Transverse colon (tissue), 4 donors: Measurements from ENCODE around the gene DESI1. TPM values are rescaled to one million over a fixed set of nuclear protein-coding genes. Genes with fewer than 3 reads are reported as not detected.

Source experiments
- DNase-seq: peaks from one replicate; pipeline ENCODE4 v3.0.0-alpha.2; 2019
- H3K27ac ChIP-seq, 4 donors: fragments of 200-600 bp; sonication (generic); 2 replicates each; pipeline ENCODE4 v1.5.1; 2016 to 2018; ENCODE audit warnings: inconsistent platforms in 4 of 4
- H3K27me3 ChIP-seq: fragments of 200-600 bp; sonication (generic); 2 replicates; pipeline ENCODE4 v1.5.1; 2017; ENCODE audit warnings: inconsistent platforms
- H3K36me3 ChIP-seq, 4 donors: fragments of 200-600 bp; sonication (generic); 2 replicates each; pipeline ENCODE4 v1.5.1; 2017 to 2019; ENCODE audit warnings: inconsistent platforms in 4 of 4
- H3K4me1 ChIP-seq, 4 donors: fragments of 200-600 bp; sonication (generic); 2 replicates each; pipeline ENCODE4 v1.5.1; 2017 to 2020; ENCODE audit warnings: inconsistent platforms in 4 of 4
- H3K4me3 ChIP-seq, 4 donors: fragments of 200-600 bp; sonication (generic); 1 replicate in 1 of 4; 2 replicates in 3 of 4; pipeline versions ENCODE4 v1.5.1 to v1.6.1; 2017 to 2019; ENCODE audit warnings: inconsistent platforms in 4 of 4
- H3K9me3 ChIP-seq, 2 donors: fragments of 200-600 bp; sonication (generic); 2 replicates each; pipeline ENCODE4 v1.5.1; 2017 to 2019; ENCODE audit warnings: inconsistent platforms in 2 of 2
- CTCF ChIP-seq, 5 experiments: fragments of 200-600 bp in 3 of 5; fragments of 450-650 bp in 2 of 5; sonication (generic) in 3 of 5; IDR thresholded peaks; 1 replicate in 2 of 5; 2 replicates in 3 of 5; pipeline ENCODE4 v1.5.1; 2016 to 2017; ENCODE audit warnings: antibody characterized with exemption in 5 of 5, inconsistent platforms in 3 of 5, mild to moderate bottlenecking in 2 of 5, moderate library complexity in 1 of 5
- EP300 ChIP-seq: sonication (generic); formaldehyde crosslinking; IDR thresholded peaks from one replicate; pipeline ENCODE4 v1.6.1; 2017; ENCODE audit warnings: antibody characterized with exemption, low read depth
- POLR2A ChIP-seq: fragments of 450-650 bp; IDR thresholded peaks from one replicate; pipeline ENCODE4 v1.6.1; 2016; ENCODE audit warnings: antibody characterized with exemption, mild to moderate bottlenecking, moderate library complexity
- POLR2AphosphoS5 ChIP-seq, 3 donors: sonication (generic); formaldehyde crosslinking; IDR thresholded peaks; one replicate each; pipeline ENCODE4 v1.6.1; 2016; ENCODE audit warnings: antibody characterized with exemption in 3 of 3
- WGBS, 2 donors: methylation state at CpG; one replicate each; pipeline ENCODE4 v1.1.5; 2018; ENCODE audit warnings: low coverage in 1 of 2; 5-methylcytosine and 5-hydroxymethylcytosine counted together
- in situ Hi-C, 4 donors: fragments of 200-750 bp; cut with MboI; loops; one replicate each; pipeline versions ENCODE4 v1.15.0 to v1.15.1; 2017; ENCODE audit warnings: low sequenced_read_pairs in 3 of 4, low pct_ligation_motif_present in 1 of 4, low pct_unique_long_range_greater_than_20kb in 1 of 4
- intact Hi-C: fragments of 100-400 bp; cut with DNase I; formaldehyde crosslinking; loops from one replicate; pipeline ENCODE4 v1.15.1; 2023; ENCODE audit warnings: low total_unique reads
- total RNA-seq, 4 donors: library from RNA; depleted of rRNA; stranded (reverse); fragments of >200 nt; gene quantifications; one replicate each; pipeline ENCODE4 v1.1.0, GENCODE V29; 2016

Gene DESI1
- total RNA-seq, 4 donors from 2014 or later = 13.5 to 27.6 (median 16.8) TPM

GRCh38 chr22:41557401-41558240 is 63.2 kb downstream of the DESI1 start:
- Histone ChIP-seq H3K27me3 (peaks cover 7% of the 10 kb centered on the region), H3K9me3 (no peaks in the 10 kb centered on the region), H3K4me3 (no peak overlapping the region), H3K36me3 (no peaks in the 10 kb centered on the region), H3K27ac (peak overlapping the region; percentile 46 to 63 (median 53)), H3K4me1 (peaks cover 4 to 26% (median 10%) of the 10 kb centered on the region in 4 donors)
- in situ Hi-C loops = no loop called here
- WGBS, 2 donors = 56% methylated on average over 19 of the region's 19 CpGs; no CpG with 5 or more reads in 1 of the 2 donors
- TF ChIP-seq POLR2A = no peak
- no peak for TF ChIP-seq POLR2AphosphoS5 (IDR thresholded peaks at IDR 0.05)
- no peak for TF ChIP-seq CTCF (IDR thresholded peaks at IDR 0.05)
- TF ChIP-seq EP300 = no peak
- intact Hi-C loops = no loop called here
- peak; percentile 46 for DNase-seq

GRCh38 chr22:41556561-41556960 is 64.3 kb downstream of the DESI1 start:
- no peaks in the 10 kb centered on the region for H3K36me3 ChIP-seq
- H3K4me3 ChIP-seq = no peak overlapping the region
- no peaks in the 10 kb centered on the region for H3K9me3 ChIP-seq
- intact Hi-C loops (no loop called here), in situ Hi-C loops (no loop called here)
- TF ChIP-seq CTCF (IDR thresholded peaks at IDR 0.05) (no peak), POLR2A (no peak), POLR2AphosphoS5 (IDR thresholded peaks at IDR 0.05) (no peak), EP300 (no peak)
- H3K27me3 ChIP-seq = peaks cover 7% of the 10 kb centered on the region
- DNase-seq = no peak
- peaks cover 4 to 18% (median 8%) of the 10 kb centered on the region in 4 donors for H3K4me1 ChIP-seq
- 90 to 94% methylated on average over 4 to 10 of the region's 10 CpGs for WGBS, 2 donors
- H3K27ac ChIP-seq = peak overlapping the region in 2 of 4 donors; percentile 46 to 49

GRCh38 chr22:41555325-41555982 is 65.4 kb downstream of the DESI1 start:
- Histone ChIP-seq H3K27ac (no peak overlapping the region), H3K36me3 (no peaks in the 10 kb centered on the region), H3K27me3 (peaks cover 4% of the 10 kb centered on the region), H3K9me3 (no peaks in the 10 kb centered on the region), H3K4me1 (peaks cover 4 to 17% (median 8%) of the 10 kb centered on the region in 4 donors), H3K4me3 (no peak overlapping the region)
- TF ChIP-seq POLR2A (no peak), CTCF (IDR thresholded peaks at IDR 0.05) (no peak), EP300 (no peak), POLR2AphosphoS5 (IDR thresholded peaks at IDR 0.05) (no peak)
- intact Hi-C loops = no loop called here
- in situ Hi-C loops = no loop called here
- WGBS, 2 donors = 59 to 73% methylated on average over 3 to 7 of the region's 7 CpGs
- no peak for DNase-seq

- no peaks in the 10 kb centered on the region for H3K27me3 ChIP-seq
- 56 to 58% methylated on average over 7 to 11 of the region's 11 CpGs for WGBS, 2 donors
- in situ Hi-C loops (no loop called here), intact Hi-C loops (no loop called here)
- H3K4me3 ChIP-seq = no peak overlapping the region
- no peak overlapping the region for H3K27ac ChIP-seq
- no peak for TF ChIP-seq EP300
- no peak for TF ChIP-seq CTCF (IDR thresholded peaks at IDR 0.05)
- no peak for TF ChIP-seq POLR2AphosphoS5 (IDR thresholded peaks at IDR 0.05)
- no peak for TF ChIP-seq POLR2A
- peaks cover 2 to 4% (median 3%) of the 10 kb centered on the region in 4 donors for H3K4me1 ChIP-seq
- no peak for DNase-seq
- no peaks in the 10 kb centered on the region for H3K9me3 ChIP-seq
- H3K36me3 ChIP-seq = no peaks in the 10 kb centered on the region
Observed at GRCh38 chr22:41551877-41552582, 68.8 kb downstream of the DESI1 start.
